ENCODE measurements around the gene OSBPL10.

OSBPL10 gene

DNA sequence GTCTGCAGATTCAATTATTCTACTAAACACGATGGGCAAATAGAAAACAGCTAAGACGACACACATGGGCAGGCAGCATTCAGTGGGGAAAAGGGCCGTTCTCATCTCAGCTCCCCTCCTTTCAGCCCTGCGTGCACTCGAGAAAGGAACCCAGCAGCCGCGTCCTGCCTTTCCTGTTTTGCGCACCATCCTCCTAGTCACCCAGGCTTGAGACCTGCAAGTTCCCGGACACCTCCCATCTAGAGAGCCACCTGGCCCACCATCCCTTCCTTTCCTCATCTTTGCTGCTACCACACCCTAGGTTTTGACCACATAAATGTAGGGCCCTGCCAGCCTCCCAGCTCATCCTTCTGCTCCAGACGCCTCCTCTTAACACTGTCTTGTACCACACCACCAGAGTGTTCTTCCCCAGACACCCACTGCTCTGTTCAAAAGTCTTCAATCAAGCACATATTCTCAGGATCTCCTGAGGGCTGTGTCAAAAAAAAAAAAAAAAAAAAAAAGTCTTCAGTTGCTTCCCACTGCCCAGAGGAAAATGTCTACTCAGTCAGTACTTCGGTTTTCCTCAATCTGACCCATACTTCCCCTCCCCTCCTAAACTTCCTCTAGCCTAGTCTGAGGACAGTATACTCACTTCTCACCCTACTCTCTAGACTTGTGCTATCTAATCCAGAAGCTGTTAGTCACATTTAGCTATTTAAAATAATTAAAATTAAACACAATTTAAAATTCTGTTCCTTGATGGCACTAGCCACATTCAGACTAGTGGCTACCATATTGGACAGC is 266.4 kb downstream of the OSBPL10 start:
- no peaks in the 10 kb centered on the region for H3K79me2 ChIP-seq
- H2AFZ ChIP-seq: no peak overlapping the region
- H3K9me3 ChIP-seq (ENCODE audit: control insufficient read depth, low read length): no peaks in the 10 kb centered on the region
- TF ChIP-seq, protein P1, sequence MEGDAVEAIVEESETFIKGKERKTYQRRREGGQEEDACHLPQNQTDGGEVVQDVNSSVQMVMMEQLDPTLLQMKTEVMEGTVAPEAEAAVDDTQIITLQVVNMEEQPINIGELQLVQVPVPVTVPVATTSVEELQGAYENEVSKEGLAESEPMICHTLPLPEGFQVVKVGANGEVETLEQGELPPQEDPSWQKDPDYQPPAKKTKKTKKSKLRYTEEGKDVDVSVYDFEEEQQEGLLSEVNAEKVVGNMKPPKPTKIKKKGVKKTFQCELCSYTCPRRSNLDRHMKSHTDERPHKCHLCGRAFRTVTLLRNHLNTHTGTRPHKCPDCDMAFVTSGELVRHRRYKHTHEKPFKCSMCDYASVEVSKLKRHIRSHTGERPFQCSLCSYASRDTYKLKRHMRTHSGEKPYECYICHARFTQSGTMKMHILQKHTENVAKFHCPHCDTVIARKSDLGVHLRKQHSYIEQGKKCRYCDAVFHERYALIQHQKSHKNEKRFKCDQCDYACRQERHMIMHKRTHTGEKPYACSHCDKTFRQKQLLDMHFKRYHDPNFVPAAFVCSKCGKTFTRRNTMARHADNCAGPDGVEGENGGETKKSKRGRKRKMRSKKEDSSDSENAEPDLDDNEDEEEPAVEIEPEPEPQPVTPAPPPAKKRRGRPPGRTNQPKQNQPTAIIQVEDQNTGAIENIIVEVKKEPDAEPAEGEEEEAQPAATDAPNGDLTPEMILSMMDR (IDR thresholded peaks at IDR 0.05): no peak
- H3K27ac ChIP-seq: no peak overlapping the region
- H3K4me1 ChIP-seq: no peaks in the 10 kb centered on the region
- H3K27me3 ChIP-seq (ENCODE audit: control insufficient read depth, insufficient read depth, low read length): no peaks in the 10 kb centered on the region
- no peak overlapping the region for H3K9ac ChIP-seq
- no peak overlapping the region for H3K4me2 ChIP-seq (ENCODE audit: low read length)
- no peaks in the 10 kb centered on the region for H3K36me3 ChIP-seq (ENCODE audit: control insufficient read depth, insufficient read depth, low read length)
- H3K4me3 ChIP-seq (ENCODE audit: low read depth, low read length): no peak overlapping the region

DNA sequence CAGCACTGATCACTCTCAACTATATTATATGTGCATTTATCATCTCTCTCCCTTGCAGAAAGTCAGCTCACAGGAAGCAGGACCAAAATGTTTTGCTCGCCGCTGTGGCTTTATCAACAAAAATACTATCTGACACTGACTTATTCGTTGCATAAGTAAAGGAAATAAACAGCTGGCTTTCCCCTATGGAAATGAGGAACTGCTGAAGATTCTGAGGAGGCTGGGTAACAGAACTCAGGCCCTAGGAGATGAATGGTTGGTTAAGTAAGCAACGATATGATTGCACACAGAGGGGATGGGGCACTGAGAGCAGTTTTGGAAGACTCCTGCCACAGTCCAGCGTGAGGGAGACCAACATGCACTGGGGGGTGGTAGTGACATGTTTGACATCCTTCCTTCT is 267.2 kb downstream of the OSBPL10 start:
- no peak overlapping the region for H3K4me2 ChIP-seq (ENCODE audit: low read length)
- no peaks in the 10 kb centered on the region for H3K4me1 ChIP-seq
- H3K27me3 ChIP-seq (ENCODE audit: control insufficient read depth, insufficient read depth, low read length): no peaks in the 10 kb centered on the region
- TF ChIP-seq, protein P1 (IDR thresholded peaks at IDR 0.05): no peak
- no peak overlapping the region for H3K4me3 ChIP-seq (ENCODE audit: low read depth, low read length)
- H3K79me2 ChIP-seq: no peaks in the 10 kb centered on the region
- H2AFZ ChIP-seq: no peak overlapping the region
- no peak overlapping the region for H3K9ac ChIP-seq
- no peak overlapping the region for H3K27ac ChIP-seq
- H3K9me3 ChIP-seq (ENCODE audit: control insufficient read depth, low read length): no peaks in the 10 kb centered on the region
- no peaks in the 10 kb centered on the region for H3K36me3 ChIP-seq (ENCODE audit: control insufficient read depth, insufficient read depth, low read length)

DNA sequence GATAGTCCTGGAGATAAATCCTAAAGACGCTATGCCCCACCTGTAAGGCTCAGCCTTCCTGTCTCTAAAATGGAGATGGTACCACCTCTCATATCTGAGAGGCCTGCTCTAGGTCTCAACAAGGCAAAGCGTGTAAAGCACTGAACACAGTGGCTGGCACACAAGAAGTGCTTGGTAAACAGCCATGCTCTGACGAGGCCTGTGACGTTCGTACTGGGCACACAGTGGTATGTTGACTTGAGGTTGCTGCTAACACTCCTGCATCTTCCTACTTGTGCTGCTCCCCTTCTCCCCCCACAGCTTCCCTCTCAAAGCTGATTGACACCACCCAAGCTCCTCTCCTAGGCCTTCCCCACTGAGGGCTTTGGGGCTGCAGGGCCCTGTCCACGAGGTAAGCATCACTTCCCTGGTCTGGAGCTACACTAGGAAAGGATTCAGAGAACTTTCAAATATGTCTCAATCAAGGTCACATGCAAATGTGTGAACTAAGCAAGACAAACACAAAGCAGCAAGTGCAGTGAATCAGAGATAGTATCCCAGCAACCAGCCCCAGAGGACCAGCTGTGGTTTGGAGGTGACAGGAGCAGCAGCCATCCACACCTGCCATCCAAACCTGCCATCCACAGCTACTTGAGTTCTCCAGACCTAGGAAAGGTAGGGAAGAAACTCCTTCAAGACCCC is 270.8 kb downstream of the OSBPL10 start:
- Histone ChIP-seq H3K4me2 (ENCODE audit: low read length) (no peak overlapping the region), H3K79me2 (no peaks in the 10 kb centered on the region), H3K4me3 (ENCODE audit: low read depth, low read length) (no peak overlapping the region), H3K36me3 (ENCODE audit: control insufficient read depth, insufficient read depth, low read length) (no peaks in the 10 kb centered on the region), H3K4me1 (peaks cover 6% of the 10 kb centered on the region), H3K27ac (no peak overlapping the region), H3K27me3 (ENCODE audit: control insufficient read depth, insufficient read depth, low read length) (no peaks in the 10 kb centered on the region), H3K9ac (no peak overlapping the region), H3K9me3 (ENCODE audit: control insufficient read depth, low read length) (no peaks in the 10 kb centered on the region), H2AFZ (no peak overlapping the region)
- TF ChIP-seq, protein P1 (IDR thresholded peaks at IDR 0.05): no peak

DNA sequence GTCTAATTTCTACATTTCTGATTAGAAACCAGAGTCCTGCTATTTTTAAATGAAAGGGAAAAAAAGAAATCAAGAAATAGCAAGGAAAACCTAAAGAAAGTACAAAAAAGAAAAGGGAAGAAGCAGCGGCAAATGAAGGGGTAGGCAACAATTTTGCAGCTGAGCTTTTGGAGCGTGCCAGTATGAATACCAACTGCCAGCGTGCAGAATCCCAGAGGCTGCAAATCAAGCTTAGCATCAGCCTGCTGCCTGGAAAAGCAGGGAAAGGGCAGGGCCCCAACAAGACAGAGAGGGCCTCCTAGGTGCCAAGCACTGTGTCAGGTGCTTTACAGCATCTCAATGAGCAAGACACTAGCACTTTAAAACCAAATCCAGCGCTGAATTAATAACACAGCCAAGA is 271.5 kb downstream of the OSBPL10 start:
- Histone ChIP-seq H3K9me3 (ENCODE audit: control insufficient read depth, low read length) (no peaks in the 10 kb centered on the region), H3K4me3 (ENCODE audit: low read depth, low read length) (no peak overlapping the region), H3K27ac (no peak overlapping the region), H3K79me2 (no peaks in the 10 kb centered on the region), H3K36me3 (ENCODE audit: control insufficient read depth, insufficient read depth, low read length) (no peaks in the 10 kb centered on the region), H3K4me2 (ENCODE audit: low read length) (no peak overlapping the region), H3K27me3 (ENCODE audit: control insufficient read depth, insufficient read depth, low read length) (no peaks in the 10 kb centered on the region), H2AFZ (no peak overlapping the region), H3K9ac (no peak overlapping the region), H3K4me1 (peaks cover 9% of the 10 kb centered on the region)
- TF ChIP-seq, protein P1 (IDR thresholded peaks at IDR 0.05): no peak

Data from parathyroid adenoma (tissue), 2 donors.